EL (cell line): ENCODE results near the gene KRT33B.
"Not testable (repeated sequence)": the region's sequence is repeated elsewhere in the genome, so short reads cannot be mapped to it uniquely, and the experiment has no call there.

ENCODE experiments used
- DNase-seq: peaks from one replicate; pipeline ENCODE4 v3.0.0-alpha.2; 2016

The KRT33B gene

DNA sequence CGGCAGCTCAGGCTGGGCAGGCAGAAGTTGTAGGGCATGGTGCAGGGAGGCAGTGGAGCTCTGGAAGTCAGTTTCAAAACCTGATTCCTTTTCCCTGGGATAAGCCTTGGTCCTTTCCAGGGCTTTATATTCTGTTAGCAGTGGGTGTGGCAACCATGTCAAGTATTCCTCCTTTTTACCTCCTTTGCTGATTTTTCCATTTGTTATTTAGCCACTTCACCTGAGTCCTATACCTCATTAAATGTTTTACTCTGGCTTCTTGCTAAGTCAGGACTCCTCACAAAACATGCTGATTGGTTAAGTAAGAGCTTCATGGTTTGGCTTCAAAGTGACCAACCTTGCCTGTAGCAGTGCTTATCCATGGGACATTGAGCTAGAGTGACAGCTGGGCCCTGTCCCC, at the start of gene KRT33B:
KRT33B (minus strand) TSS at position 101 of the 400 bp plus-strand sequence; CDS start at position 38, 63 bp downstream.
- DNase-seq = no peak

DNA sequence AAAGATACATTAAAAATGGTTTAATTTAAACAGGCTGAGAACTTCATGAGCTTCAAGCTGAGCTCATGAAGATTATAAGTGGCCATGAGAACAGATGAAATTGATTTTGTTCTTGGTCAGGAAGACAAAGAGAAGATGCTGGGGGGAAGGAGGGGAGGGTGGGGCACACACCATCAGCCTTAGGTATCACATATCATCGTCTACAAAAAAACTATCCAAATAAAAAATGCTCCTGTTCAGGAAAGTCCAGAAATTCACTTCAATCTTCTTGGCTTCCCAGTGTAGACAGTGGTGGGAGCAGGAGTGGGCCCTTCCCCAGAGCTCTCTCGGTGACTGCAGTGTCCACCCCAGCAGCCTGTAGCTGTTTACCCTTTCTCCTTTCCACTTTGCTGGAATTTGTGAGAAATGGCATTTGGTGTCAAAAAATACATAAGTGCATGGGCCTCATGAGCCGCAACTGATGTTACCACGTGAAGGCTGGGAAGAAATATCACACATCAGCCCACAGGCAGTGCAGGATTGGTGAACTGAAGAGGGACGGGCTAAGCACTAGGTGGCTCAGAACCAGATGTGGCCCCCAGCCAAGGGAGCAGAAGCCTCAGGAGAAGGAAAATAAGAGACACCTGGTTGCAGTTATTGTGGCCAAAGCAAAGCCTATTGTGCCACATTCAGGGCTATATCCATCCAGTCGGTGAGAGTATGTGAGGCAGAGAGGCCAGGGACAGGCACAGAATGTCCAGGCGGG, 48.7 kb upstream of the KRT33B start:
- DNase-seq = no peak

DNA sequence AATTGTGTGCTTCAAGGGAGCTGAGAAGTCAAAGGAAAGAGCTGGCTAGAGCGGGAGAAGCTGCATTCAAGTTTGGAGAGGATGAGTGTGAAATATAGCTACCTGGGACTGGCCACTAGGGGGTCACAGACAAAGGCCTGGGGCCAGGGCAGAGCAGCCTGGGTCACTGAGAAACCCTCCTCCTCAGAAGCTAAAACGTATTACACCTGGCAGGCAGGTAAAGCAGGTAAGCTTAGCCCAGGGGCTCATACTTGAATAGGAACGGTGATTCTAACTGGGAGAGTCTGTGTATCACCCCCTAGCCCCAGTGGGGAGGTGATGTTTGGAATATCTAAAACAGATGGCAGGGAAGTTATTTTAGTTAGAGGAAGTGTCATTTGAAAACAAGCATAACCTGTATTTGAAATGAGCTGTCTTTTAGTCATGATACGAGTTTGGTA, 48.0 kb upstream of the KRT33B start:
- DNase-seq = no peak

DNA sequence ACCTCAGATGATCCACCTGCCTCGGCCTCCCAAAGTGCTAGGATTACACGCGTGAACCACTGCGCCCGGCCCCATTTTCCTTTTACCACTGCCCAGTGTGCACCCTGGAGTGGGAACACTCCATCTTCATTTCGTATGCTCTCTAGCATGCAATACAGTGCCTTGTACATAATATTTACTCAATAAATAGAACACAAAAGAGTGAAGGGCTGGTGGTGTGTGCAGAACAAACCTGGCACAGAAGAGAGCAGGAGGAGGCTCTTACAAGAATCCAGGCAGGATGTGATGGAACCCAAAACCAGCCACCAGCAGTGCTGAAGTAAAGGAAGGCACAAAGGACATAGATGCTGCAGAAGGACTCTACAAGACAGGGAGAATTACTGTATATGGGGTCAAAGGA, 47.5 kb upstream of the KRT33B start:
- no peak for DNase-seq

DNA sequence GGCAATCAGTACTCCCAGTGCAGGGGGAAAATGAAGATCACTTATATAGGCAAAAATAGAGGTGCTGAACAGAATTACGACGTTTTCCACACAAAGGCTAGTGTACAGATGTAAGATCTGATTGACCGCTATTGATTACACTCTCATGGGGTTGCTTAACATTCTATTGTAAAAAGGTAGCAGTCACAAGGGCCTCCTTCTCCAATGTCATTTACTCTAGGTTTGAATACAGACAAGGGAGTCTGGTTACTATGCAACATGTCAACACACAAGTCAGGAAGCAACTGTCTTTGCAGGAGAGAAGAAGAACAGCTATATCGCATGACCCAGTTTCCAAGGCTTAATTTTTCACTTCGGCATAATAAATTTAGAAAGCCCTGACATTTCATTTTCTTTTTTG, 46.9 kb upstream of the KRT33B start:
- DNase-seq = no peak

DNA sequence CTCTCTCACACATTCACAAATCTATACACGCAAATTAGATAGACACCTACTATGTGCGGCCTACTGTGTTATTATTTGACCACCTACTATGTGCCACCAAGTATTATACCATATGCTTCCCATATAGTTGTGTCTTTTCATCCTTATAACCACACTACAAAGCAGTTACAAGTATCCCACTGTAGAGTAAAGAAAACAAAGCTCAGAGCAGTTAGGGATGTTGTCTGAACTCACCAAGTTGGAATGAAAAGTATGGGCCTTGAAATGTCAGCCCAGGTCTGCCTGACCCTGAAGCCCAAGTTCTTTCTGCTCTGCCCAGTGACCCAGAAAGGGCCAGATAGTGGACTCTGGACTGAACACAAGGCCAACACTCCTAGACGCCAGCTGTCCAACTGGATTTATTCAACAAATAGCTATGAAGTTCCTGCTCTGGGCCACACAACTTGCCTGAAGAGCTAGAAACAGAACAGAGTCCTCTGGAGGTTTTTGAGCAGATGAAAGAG, 46.3 kb upstream of the KRT33B start:
- DNase-seq = peak; percentile 85

DNA sequence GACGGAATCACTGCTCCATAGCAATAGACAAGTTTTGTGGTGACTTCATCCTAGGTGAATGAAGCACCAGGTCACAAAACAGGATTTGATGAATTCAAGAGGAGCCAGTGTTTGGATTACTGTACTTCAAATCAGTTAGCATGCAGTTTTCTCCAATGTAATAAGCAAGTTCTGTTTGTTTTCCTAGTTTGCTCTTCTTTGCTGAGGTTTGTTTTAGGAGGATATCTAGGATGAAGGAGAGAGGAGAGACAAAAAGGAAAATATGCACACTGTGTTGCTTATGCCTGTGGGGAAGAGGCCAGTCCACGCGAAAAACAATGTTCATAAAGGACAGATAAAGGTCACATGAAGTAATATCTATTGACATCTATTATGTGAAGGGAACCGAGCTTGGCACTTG, 45.8 kb upstream of the KRT33B start:
- no peak for DNase-seq

DNA sequence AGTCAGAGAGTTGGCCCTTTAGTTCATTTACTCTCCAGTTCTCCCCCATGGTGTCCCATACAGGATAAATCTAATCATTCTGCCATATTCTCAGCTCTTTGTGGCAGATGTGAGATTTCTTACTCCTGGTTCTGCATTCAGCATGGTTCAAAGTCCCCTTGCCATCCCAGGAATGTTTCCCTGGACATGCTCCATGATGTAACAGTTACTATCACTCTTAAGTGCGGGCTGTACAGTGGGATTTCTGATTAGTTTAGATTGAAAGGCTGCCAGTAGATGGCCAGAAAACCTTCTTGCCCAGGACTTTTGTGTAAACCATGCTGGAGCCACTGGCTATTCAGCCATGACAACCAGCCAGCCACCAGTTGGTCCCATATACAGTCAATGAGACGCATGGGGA, 44.4 kb upstream of the KRT33B start:
- DNase-seq = no peak

DNA sequence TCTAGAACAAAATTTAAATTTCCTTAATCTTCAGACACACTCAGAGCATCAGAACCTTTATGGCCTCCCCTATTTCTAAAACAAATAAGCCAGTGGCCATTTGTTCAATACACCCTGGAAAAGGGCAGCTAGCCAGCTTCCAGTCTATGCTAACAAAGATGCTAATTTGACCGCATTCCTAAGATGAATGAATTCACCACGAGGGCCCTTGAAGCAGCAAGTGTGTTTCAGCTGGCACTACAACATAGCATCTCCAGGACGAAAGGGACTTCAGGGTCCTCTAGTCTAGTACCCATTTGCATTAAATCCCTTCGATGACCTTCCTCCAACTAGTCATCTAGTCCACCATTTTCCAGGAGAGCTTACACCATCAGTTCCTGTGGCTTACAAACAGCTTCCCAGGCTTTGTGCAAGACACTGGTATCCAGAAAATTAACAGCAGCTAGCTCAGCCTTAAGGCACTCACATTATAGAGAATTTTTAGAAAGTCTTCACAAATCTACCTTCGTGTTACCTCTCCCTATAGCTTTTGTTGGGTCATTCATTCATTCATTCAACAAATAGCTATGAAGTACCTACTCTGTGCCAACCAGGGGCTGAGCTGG, 43.8 kb upstream of the KRT33B start:
- DNase-seq = peak; percentile 45

DNA sequence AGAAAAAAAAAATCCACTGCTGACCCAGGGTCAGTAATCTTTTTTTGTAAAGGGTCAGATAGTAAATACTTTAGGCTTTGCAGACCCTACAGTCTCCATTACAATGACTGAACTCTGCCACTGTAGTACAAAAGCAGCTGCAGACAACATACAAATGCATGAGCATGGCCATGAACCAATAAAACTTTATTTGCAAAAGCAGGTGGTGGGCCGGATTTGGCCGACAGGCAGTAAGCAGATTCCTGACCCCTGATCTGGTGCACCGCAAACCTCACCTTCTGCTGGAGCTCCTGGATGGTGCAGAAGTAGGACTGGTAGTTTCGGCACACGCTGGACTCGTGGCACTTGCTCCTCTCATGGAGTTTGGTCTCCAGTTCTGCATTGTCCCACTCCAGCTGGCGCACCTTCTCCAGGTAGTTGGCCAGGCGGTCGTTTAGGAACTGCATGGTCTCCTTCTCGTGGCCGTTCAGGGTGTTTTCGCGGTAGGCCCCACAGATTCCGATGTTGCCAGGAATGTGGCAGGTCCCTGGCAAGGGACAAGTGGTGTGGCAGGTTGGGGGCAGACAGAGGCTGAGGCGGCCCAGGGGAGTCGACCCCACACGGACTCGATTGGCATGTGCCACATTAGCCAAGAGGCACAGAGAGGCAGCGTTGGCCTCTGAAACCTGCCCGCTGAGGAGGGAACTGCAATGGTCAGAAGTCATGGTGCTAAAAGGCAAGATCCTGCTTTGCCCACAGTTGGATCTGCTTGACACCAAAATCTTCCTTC, 41.6 kb upstream of the KRT33B start:
- no peak for DNase-seq

DNA sequence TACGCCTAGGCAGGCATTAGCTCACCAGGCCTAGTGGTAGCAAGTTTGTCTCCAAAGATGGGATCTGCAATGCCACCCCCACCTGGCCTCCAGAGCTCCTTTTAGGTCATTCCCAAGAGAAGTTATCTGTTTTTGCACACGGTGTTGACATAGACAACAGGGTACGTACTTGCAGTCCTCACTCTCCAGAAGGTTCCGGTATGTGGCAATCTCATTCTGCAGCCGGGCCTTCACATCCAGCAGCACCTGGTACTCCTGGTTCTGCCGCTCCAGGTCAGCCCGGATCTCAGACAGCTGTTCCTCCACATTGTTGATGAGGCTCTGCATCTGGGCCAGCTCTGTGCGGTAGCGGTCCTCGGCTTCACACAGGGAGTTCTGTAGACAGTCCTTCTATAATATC, 37.6 kb upstream of the KRT33B start:
- no peak for DNase-seq

DNA sequence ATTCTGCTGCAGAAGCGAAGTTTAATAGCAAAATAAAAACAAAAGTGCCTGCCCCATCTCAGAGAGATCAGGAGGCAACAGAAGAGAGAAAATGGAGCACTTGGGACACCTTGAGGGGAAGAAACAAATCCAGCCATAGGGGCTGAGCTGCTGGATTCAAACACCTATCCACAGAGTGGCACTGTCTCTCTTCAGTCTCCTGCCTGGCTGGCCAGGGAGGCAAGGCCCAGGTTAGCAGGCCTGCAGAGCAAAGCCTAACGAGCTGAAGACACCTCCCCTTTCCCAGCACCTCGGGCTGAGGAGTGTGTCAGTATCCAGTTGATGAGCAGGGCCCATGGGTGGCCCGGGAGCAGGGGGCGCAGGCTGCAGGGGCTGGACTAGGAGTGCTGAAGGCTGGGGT, 36.6 kb upstream of the KRT33B start:
- DNase-seq = no peak

DNA sequence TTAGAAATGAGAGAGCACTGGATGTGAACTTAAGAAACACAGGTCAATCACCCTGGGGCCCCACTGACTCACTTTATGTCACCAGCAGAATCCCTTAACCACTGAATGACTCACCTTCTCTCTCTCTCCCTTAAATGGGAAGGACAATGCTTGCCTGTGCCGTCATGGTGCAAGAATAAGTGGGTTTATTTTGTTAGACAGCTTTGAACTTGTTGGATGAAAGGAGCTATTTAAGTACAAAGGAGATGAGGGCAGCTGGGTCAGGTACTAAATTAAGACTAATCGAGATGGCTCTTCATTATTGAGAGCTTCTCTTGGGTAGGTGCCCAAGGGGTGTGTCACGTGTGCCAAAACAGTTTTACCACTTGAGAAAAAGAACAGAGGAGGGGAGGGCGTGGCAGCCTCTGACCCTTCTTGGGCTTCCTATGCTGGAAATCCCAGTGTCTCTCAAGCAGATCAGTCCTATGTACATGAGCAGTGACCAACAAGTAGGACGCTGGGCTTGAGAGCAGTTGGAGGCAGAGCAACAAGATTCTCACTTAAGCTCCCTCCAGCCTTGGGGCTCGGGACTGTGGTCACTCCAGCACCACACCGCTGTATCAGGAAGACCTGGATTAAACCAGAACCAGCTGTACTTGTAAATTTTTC, 34.5 kb upstream of the KRT33B start:
- DNase-seq = peak; percentile 99

DNA sequence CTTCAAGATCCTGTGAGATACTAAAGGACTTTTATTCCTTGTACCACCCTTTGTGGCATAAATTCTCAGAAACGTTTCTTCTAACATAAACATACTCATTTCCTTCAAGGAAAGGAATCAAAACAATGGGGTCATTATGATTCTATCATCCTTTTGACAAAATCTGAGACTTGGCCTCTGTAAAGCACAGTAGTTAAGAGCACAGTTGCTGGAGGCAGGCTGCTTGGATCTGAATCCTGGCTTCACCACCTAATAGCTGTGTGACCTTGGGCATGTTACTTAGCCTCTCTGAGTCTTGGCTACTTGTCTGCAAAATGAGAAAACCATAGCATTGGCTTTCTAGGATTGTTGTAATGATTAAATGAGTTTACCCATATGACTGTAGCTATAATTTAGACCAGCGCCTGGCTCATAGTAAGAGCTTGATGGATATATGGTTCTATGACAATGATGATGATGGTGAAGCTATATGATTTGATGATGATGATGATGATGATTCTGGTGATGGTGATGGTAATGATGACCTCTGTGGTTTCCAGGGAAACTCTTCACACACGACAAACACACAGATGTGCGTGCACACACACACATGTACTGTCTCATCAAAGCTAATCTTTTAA, 33.9 kb upstream of the KRT33B start:
- DNase-seq = no peak

DNA sequence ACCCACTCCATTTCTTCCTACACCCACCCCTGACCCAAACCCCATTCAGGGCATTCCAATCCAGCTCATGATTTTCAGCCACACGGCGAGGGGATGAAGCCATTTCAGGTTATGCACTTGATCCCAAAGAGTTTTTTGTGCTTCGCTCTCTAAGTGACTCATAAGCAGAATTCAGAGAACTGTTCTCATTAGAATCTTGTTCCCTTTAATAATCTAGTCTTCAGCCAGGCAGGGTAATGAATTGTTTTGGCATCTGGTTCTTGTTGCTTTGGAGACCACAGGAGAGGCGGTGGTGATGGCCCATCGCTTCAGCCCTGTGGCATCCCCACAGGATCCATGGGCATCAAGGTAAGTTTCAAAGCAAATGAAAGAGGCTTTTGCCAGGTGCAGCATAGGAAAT, 32.5 kb upstream of the KRT33B start:
- DNase-seq = peak; percentile 42

DNA sequence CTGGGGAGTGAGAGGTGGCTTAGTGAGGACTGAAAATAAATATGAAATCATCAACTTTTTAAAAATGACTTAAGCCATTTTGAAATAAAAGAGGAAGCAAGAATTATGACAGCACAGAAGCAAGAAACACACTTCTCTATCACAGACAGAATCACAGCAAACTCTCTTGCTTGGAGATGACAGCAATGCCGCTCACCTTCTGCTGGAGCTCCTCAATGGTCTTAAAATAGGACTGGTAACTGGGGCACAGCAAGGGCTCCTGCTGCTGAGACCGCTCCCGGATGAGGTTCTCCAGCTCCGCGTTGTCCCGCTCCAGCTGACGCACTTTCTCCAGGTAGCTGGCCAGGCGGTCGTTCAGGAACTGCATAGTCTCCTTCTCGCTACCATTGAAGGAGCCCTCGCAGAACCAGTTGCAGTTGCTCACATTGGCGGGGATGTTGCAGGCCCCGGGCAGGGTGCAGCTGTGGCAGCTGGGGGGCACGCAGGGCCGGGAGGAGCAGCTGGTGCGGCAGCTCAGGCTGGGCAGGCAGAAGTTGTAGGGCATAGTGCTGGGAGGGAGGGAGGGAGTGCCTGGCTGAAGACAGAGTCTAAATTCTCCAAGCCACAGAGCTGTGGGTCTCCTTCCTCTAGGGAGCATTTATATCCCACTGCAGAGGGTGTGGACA, 27.5 kb upstream of the KRT33B start, which contains the start of gene KRT31:
KRT31 (minus strand) TSS at position 613 of the 665 bp plus-strand sequence; CDS start at position 544, 69 bp downstream.
- DNase-seq = no peak

DNA sequence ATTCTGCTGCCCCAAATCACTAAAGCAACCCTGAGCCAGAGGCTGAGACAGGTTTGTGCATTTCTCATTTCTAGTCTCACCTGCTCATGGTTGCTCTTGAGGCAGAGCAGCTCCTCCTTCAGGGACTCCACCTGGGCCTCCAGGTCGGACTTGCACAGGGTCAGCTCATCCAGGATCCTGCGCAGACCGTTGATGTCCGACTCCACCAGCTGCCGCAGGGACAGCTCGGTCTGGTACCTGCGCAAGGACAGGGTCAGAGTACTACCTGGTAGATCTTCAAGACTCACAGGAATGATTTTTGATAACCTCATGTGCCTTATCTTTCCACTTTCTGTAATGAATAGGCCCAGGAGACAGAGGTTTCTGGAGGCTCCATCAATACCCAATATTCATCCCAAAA, 26.7 kb upstream of the KRT33B start:
- no peak for DNase-seq

DNA sequence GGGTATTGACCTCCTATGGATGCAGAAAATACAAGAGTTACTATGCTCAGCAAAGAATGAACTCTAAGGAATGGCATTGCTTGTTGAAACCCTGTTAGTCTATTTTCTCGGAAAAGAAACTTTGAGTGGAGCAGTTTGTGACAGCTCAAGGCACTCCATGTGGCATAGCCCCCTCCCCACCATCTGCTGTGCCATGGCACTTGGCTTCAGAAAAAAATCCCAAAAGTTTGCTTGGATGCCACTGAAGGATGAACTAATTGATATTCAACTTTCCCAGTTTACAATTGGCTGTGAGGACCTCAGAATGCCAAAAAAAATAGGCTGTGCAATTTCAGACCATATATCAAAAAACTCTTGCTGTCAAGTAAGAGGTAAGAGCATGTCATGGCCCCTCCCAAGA, 26.0 kb upstream of the KRT33B start:
- DNase-seq = no peak

DNA sequence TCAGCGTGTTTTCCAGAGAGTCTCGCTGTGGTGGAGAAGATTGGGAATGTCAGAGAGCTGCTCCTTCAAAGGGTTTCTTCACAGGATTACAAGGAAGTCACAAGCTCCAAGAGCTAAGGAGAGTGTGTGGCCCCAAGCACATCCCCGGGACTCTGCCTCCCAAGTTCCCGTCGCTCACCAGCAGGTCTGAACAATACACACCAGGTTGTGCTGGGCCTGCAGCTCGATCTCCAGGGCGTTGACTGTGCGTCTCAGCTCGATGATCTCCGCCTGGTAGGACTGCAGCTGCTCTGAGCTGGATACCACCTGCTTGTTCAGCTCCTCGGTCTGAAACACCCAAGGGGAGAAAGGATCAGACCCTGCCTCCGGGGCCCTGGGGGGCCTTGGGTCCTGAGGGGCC, 25.4 kb upstream of the KRT33B start:
- not testable (repeated sequence) for DNase-seq

DNA sequence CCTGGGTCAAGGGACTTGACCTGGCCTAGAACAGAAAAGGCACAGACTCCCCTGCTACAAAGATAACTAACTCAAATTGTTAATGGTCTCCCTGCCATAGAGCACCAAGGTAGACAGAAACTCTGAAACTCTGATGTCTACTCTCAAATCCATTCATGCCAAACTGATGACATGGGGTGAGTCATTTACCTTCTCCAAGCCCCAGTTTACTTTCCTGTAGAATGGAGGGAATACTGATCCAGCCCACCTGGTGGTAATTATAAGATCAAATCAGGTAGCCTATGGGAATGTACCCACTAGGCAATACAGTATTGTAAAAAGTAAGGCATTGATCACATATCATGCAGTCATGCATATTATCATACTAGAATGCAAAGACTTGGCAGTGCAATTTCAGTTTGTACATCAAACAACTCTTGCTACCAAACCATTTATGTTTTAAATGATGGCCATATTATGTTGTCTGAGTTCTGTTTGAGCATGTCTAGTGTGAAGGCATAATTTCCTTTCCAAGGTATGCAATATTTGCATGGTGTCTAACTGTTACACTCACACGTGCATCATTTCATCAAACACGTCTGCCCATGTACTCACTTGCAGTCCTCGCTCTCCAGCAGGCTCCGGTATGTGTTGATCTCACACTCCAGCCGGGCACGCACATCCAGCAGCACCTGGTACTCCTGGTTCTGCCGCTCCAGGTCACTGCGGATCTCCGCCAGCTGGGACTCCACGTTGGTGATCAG, 24.8 kb upstream of the KRT33B start:
- DNase-seq = peak; percentile 31

DNA sequence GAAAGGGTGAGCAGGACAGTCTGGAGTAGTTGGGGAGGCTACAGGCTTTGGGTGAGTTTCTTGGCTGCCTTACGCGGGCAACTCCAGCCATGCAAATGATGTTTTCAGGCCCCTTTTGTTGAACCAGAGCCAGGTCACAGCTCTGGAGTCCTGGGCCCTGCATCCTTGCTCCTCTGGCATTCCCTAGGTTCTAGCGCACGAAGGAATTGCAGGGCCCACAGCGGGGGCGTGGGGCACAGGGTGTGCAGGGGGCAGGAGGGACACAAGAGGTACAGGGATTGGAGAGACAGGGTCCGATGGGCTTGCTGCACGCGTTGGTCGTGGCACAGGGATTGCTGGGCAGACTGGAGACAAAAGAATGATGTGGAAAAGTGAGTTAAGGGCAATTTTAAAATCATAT, 24.2 kb upstream of the KRT33B start:
- no peak for DNase-seq
